A673 (cell line): ENCODE data around the gene IGF2R. TPM values are rescaled to one million over a fixed set of nuclear protein-coding genes. Genes with fewer than 3 reads are reported as not detected.

Experiments used
- BruUV-seq: library from RNA; stranded (reverse); fragments of 400-500 nt; replicated peaks from 2 replicates; lab custom pipeline; 2021; lab: Mats Ljungman, UMichigan
- CTCF ChIA-PET: fragments of 300-600 bp; sonication (Branson Sonifier 250); formaldehyde crosslinking; loops from one replicate; lab custom pipeline; 2022; ENCODE audit warnings: antibody characterized with exemption; lab: Charles Lee
- POLR2A ChIA-PET: fragments of 300-600 bp; sonication (Branson Sonifier 250); formaldehyde crosslinking; loops from one replicate; lab custom pipeline; 2022; ENCODE audit warnings: antibody characterized with exemption; ENCODE audit not compliant: low non-redundant PET; lab: Charles Lee
- DNase-seq: peaks from one replicate; pipeline ENCODE4 v3.0.0-alpha.2; 2015; ENCODE audit warnings: low spot score
- H3K27ac ChIP-seq: fragments of 200-600 bp; sonication (generic); 2 replicates; pipeline ENCODE4 v1.5.1; 2016; ENCODE audit warnings: mixed run types, low read depth, mild to moderate bottlenecking, mixed read lengths, antibody characterized with exemption, low read length; ENCODE audit not compliant: poor library complexity, severe bottlenecking
- H3K27me3 ChIP-seq: fragments of 200-600 bp; sonication (generic); replicated peaks from 2 replicates; pipeline ENCODE4 v1.6.1; 2017; ENCODE audit warnings: mixed run types, low read depth, mild to moderate bottlenecking, mixed read lengths, antibody characterized with exemption, low read length; ENCODE audit not compliant: insufficient read depth, poor library complexity
- H3K36me3 ChIP-seq: fragments of 200-600 bp; sonication (generic); 2 replicates; pipeline ENCODE4 v1.6.1; 2016; ENCODE audit warnings: mixed run types, mild to moderate bottlenecking, mixed read lengths, antibody characterized with exemption, low read length; ENCODE audit not compliant: insufficient read depth, poor library complexity, severe bottlenecking
- H3K4me1 ChIP-seq: fragments of 200-600 bp; sonication (generic); 2 replicates; pipeline ENCODE4 v1.6.1; 2017; ENCODE audit warnings: mixed run types, mild to moderate bottlenecking, mixed read lengths, antibody characterized with exemption, low read length; ENCODE audit not compliant: insufficient read depth, poor library complexity, severe bottlenecking
- H3K4me3 ChIP-seq: fragments of 200-600 bp; sonication (generic); 2 replicates; pipeline ENCODE4 v1.5.1; 2016; ENCODE audit warnings: low read depth, mixed run types, mild to moderate bottlenecking, mixed read lengths, low read length; ENCODE audit not compliant: poor library complexity, severe bottlenecking
- H3K9me3 ChIP-seq: fragments of 200-600 bp; sonication (generic); 2 replicates; pipeline ENCODE4 v1.6.1; 2016; ENCODE audit warnings: mixed run types, low read depth, mild to moderate bottlenecking, mixed read lengths, antibody characterized with exemption, low read length; ENCODE audit not compliant: poor library complexity, severe bottlenecking
- CTCF ChIP-seq: fragments of 300-800, 200-600 bp; sonication (generic); conservative IDR thresholded peaks from 2 replicates; pipeline ENCODE4 v1.5.1; 2017; ENCODE audit warnings: low read depth, mild to moderate bottlenecking, antibody characterized with exemption, low read length, moderate library complexity, mixed read lengths
- EZH2 ChIP-seq: fragments of 200-600 bp; sonication (generic); IDR thresholded peaks from 2 replicates; pipeline ENCODE4 v1.6.1; 2017; ENCODE audit warnings: borderline replicate concordance, low read depth, mild to moderate bottlenecking, mixed read lengths, antibody characterized with exemption, low read length; ENCODE audit not compliant: poor library complexity, severe bottlenecking
- intact Hi-C: fragments of 100-400 bp; cut with micrococcal nuclease; formaldehyde crosslinking; loops from one replicate; pipeline ENCODE4 v1.10.0; 2022; ENCODE audit not compliant: unreplicated experiment
- total RNA-seq: library from RNA; stranded (reverse); gene quantifications from 2 replicates; pipeline ENCODE4 v1.2.3, GENCODE V29; 2021

The IGF2R gene
- total RNA-seq, 1 experiment from 2014 or later = 67.4 TPM

- BruUV-seq = no TSS peak
- Histone ChIP-seq H3K27ac (no peak overlapping the region), H3K4me1 (no peaks in the 10 kb centered on the region), H3K27me3 (no peaks in the 10 kb centered on the region), H3K36me3 (peaks cover 10% of the 10 kb centered on the region), H3K4me3 (no peak overlapping the region), H3K9me3 (no peaks in the 10 kb centered on the region)
- intact Hi-C loops = no loop called here
- POLR2A ChIA-PET = no interaction called here
- no peak for DNase-seq
- CTCF ChIA-PET = no interaction called here
- TF ChIP-seq CTCF = no peak
- no peak for TF ChIP-seq EZH2
These were observed 137.1 kb downstream of the IGF2R start for GRCh38 chr6:160106010-160106409.

DNA sequence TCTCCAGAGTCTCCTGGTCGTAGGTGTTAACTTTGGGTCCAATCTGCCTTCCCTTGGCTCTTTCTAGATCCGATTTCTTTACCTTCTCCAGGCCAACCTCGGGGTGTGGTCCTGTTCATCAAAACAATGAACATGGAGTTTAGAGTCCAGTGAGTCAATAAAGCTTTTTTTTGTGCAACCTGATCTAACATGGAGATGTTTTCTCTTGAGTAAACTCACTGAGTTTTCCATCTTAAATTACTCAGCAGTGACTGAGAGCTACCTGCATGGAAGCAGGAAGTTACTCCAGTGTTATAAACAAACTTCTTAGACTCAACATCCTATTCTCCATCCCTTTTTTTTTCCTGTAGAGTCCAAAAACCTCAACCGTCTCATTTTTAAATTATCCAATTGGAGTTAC, 137.8 kb downstream of the IGF2R start:
- ChIA-PET CTCF (no interaction called here), POLR2A (no interaction called here)
- Histone ChIP-seq H3K27ac (no peak overlapping the region), H3K9me3 (no peaks in the 10 kb centered on the region), H3K36me3 (peaks cover 10% of the 10 kb centered on the region), H3K4me3 (no peak overlapping the region), H3K4me1 (no peaks in the 10 kb centered on the region), H3K27me3 (no peaks in the 10 kb centered on the region)
- intact Hi-C loops = no loop called here
- no peak for TF ChIP-seq CTCF
- TF ChIP-seq EZH2 = no peak
- DNase-seq = no peak
- no TSS peak for BruUV-seq

DNA sequence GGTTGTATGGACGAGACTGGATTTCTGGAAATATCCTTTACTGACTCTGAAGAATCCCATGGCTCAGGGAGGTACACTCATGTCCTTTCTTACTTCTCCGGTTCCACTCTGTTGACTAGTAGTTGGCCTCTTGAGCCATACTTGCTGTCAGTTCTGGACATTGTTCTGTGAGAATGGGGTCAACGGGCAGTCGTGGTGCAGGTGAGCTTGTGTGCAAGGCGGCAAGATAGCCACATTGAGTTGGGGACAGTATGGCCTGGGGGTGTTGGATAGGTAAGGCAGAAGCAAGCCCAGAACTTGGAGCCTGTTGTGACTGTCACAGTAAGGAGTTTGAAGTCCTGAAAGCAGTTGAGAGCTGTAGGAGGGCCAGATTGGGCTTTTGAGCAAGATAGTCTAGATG, 139.2 kb downstream of the IGF2R start:
- intact Hi-C loops = no loop called here
- CTCF ChIA-PET = no interaction called here

More for the DNA sequence above, 139.2 kb downstream of the IGF2R start:
- H3K36me3 ChIP-seq = peaks cover 10% of the 10 kb centered on the region
- no peaks in the 10 kb centered on the region for H3K27me3 ChIP-seq
- H3K4me1 ChIP-seq = no peaks in the 10 kb centered on the region
- DNase-seq = no peak
- no peak overlapping the region for H3K27ac ChIP-seq
- no TSS peak for BruUV-seq
- no peaks in the 10 kb centered on the region for H3K9me3 ChIP-seq
- POLR2A ChIA-PET = no interaction called here
- TF ChIP-seq CTCF = no peak
- TF ChIP-seq EZH2 = no peak
- no peak overlapping the region for H3K4me3 ChIP-seq
